Left cardiac atrium (tissue), 2 donors: ENCODE measurements around the gene SERPINA7. TPM values are rescaled to one million over a fixed set of nuclear protein-coding genes. Genes with fewer than 3 reads are reported as not detected.

Source experiments
- total RNA-seq, 2 donors: library from RNA; stranded (reverse); fragmentation: NEBNext Ultra II Directional; extraction: Animal tissue kit (Norgen Biotek cat#: 25700); gene quantifications; one replicate each; pipeline ENCODE4 v1.2.1, GENCODE V29; 2021
- donor health status: DM: no; HTN: yes; CAD: no; lungs with severe emphysema.
- donor health status: DM: yes; HTN: yes; CAD: no.

SERPINA7 gene
- total RNA-seq, 2 donors from 2014 or later = not detected

Other genes with a start within 250 kb of the SERPINA7 start
- gene NRK, start 216.2 kb downstream of the SERPINA7 start, total RNA-seq = 1 to 10 TPM in 1 of 2 donors, under 1 TPM in 1; 0.44 to 1.4 TPM
- gene PWWP3B, start 129.6 kb upstream of the SERPINA7 start, total RNA-seq = 1 to 10 TPM; 3.2 to 4.4 TPM